ENCODE data around the gene SPINK2.

DNA sequence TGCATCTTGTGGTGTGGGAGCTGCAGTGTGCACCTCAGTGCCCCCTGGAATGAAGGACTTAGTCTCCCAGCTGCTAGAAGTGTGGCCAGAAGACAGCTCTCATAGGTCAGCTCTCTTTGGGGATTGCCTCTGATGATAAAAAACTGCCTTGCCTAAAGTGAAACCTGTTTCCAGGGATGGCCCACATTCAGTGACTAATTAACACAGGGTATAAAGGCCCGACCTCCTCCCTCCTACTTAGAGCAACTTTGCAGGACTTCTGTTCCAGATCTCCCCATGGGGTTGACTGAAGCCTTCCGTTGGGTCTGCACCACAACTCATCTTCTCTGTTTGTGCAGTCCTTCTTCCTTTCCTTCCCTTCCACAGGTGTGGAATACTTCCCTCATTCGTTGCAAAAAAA, 53.2 kb downstream of the SPINK2 start:
- TF ChIP-seq, protein P1, sequence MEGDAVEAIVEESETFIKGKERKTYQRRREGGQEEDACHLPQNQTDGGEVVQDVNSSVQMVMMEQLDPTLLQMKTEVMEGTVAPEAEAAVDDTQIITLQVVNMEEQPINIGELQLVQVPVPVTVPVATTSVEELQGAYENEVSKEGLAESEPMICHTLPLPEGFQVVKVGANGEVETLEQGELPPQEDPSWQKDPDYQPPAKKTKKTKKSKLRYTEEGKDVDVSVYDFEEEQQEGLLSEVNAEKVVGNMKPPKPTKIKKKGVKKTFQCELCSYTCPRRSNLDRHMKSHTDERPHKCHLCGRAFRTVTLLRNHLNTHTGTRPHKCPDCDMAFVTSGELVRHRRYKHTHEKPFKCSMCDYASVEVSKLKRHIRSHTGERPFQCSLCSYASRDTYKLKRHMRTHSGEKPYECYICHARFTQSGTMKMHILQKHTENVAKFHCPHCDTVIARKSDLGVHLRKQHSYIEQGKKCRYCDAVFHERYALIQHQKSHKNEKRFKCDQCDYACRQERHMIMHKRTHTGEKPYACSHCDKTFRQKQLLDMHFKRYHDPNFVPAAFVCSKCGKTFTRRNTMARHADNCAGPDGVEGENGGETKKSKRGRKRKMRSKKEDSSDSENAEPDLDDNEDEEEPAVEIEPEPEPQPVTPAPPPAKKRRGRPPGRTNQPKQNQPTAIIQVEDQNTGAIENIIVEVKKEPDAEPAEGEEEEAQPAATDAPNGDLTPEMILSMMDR (conservative IDR thresholded peaks at IDR 0.05; ENCODE audit: low read depth, low read length): no peak
- TF ChIP-seq SMC3 (IDR thresholded peaks at IDR 0.05; ENCODE audit: low read depth, low read length) (no peak), MXI1 (IDR thresholded peaks at IDR 0.05; ENCODE audit: borderline replicate concordance, low read depth, low read length) (no peak), POLR2A (IDR thresholded peaks at IDR 0.05; ENCODE audit: low read depth, low read length) (no peak), USF2 (IDR thresholded peaks at IDR 0.05; ENCODE audit: low read depth, low read length) (no peak), BHLHE40 (IDR thresholded peaks at IDR 0.05; ENCODE audit: low read depth, low read length) (no peak), RFX5 (IDR thresholded peaks at IDR 0.05; ENCODE audit: low read depth, low read length) (no peak), CEBPB (IDR thresholded peaks at IDR 0.05; ENCODE audit: low read depth, low read length) (no peak), RAD21 (IDR thresholded peaks at IDR 0.05; ENCODE audit: low read length) (no peak), FOS (IDR thresholded peaks at IDR 0.05; ENCODE audit: low read depth, low read length) (no peak)
